Renal cortex interstitium (tissue), 11 donors: ENCODE data around the gene NBAS. TPM values are rescaled to one million over a fixed set of nuclear protein-coding genes. Genes with fewer than 3 reads are reported as not detected.

Experiments
- DNase-seq, 11 donors: peaks; one replicate each; pipeline ENCODE4 v3.0.0-alpha.2; 2013; ENCODE audit warnings: low read depth in 9 of 11, low spot score in 4 of 11; ENCODE audit errors: extremely low read depth in 1 of 11
- polyA plus RNA-seq, 3 donors: library from polyadenylated mRNA; unstranded; fragments of 120-200 nt; gene quantifications; one replicate each; pipeline ENCODE4 v1.2.1, GENCODE V29; 2013; ENCODE audit not compliant: insufficient read length in 3 of 3

Gene NBAS
- polyA plus RNA-seq, 3 donors: 59.1 to 68.4 (median 68.3) TPM

GRCh38 chr2:15595342-15595905 lies 34.3 kb upstream of the NBAS start:
- DNase-seq: no peak

GRCh38 chr2:15594291-15595256 lies 33.4 kb upstream of the NBAS start:
- DNase-seq: no peak

- DNase-seq: no peak
These were observed 32.2 kb upstream of the NBAS start for GRCh38 chr2:15593327-15593705.

GRCh38 chr2:15591692-15592463 lies 30.7 kb upstream of the NBAS start, which contains the start of gene DDX1:
Gene DDX1 (plus strand): TSS chr2:15591868. CDS start chr2:15591934, 66 bp downstream.
- peak in 10 of 11 donors; percentile 66 to 86 (median 76) for DNase-seq

- DNase-seq: no peak
These were observed 30.2 kb upstream of the NBAS start for GRCh38 chr2:15591373-15591691.

- DNase-seq: peak in 7 of 11 donors; percentile 26 to 69 (median 51)
These were observed 27.3 kb upstream of the NBAS start for GRCh38 chr2:15588329-15588919.

- no peak for DNase-seq
These were observed 23.8 kb upstream of the NBAS start for GRCh38 chr2:15584767-15585469.

GRCh38 chr2:15584316-15584715 lies 23.2 kb upstream of the NBAS start:
- DNase-seq: no peak

GRCh38 chr2:15583826-15584225 lies 22.7 kb upstream of the NBAS start:
- DNase-seq: peak in 1 of 11 donors; percentile 36

- DNase-seq: peak in 5 of 11 donors; percentile 38 to 80 (median 71)
These were observed 21.7 kb upstream of the NBAS start for GRCh38 chr2:15582710-15583357.

- no peak for DNase-seq
These were observed 19.3 kb upstream of the NBAS start for GRCh38 chr2:15580451-15580850.

GRCh38 chr2:15579641-15580040 lies 18.5 kb upstream of the NBAS start:
- no peak for DNase-seq

GRCh38 chr2:15577071-15577735 lies 16.1 kb upstream of the NBAS start:
- peak in 9 of 11 donors; percentile 73 to 88 (median 80) for DNase-seq

GRCh38 chr2:15571729-15572128 lies 10.6 kb upstream of the NBAS start:
- DNase-seq: no peak

GRCh38 chr2:15570104-15570503 lies 9.0 kb upstream of the NBAS start:
- peak in 2 of 11 donors; percentile 26 to 43 for DNase-seq

GRCh38 chr2:15568874-15569273 lies 7.7 kb upstream of the NBAS start:
- DNase-seq: no peak

- no peak for DNase-seq
These were observed 5.8 kb upstream of the NBAS start for GRCh38 chr2:15566912-15567311.
